Astrocyte of the spinal cord (primary cell): ENCODE results near the gene NPLOC4.
A peak's percentile ranks its signal among the peaks of the same experiment; 100 is the strongest.

Source experiments
- DNase-seq: peaks from one replicate; pipeline ENCODE4 v3.0.0; 2011; ENCODE audit warnings: low read depth, low spot score
- H3K4me3 ChIP-seq: 2 replicates; pipeline ENCODE4 v1.5.1; 2011; ENCODE audit warnings: low read depth, mild to moderate bottlenecking, low read length, moderate library complexity
- in situ Hi-C: cut with HindIII; loops from 2 replicates; pipeline ENCODE4 v1.10.0; 2017; ENCODE audit warnings: low sequenced_read_pairs
- TF ChIP-seq, protein P1 (sequence below): IDR thresholded peaks from 2 replicates; pipeline ENCODE4 v1.5.1; 2012; ENCODE audit warnings: low read depth, mild to moderate bottlenecking, low read length, inconsistent platforms

Gene NPLOC4

DNA sequence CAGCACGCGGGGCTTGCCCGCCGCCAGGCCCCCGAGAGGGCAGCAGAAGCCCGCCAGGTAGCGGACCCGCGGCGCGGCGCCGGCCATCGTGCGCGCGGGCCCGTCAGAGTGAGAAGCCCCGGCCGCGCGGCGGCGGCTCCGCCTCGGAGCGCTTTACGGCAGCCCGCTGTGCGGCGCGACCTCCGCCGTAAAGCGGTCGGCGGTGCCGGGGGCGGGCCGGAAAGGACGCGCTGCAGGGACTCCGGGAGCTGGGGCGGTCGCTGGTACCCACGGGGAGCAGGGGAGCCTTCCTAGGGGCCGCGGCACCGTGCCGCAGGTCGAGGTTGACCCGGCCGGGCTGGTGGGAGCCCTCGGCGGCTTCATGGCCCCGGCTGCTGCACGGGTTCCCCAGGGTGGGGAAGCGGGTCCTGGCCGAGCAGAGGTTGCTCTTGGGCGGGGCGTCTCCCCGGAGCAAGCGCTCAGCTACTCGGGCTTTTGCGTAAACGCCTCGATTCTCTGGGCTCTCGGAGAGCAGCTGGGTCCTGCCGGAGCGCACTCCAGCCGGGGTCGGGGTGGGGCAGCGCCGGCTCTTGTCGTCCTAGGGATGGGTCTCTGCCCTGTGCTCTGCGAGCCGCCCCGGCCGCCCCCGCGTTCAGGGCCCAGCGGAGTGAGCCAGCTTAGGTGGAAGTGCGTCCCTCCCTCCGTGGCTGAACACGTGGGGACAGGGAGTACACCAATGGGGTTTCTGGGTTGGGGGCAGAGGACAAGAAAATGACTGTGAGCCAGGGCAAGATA, 84.5 kb downstream of the NPLOC4 start, which contains the start of gene FAAP100:
Gene FAAP100 (minus strand): TSS at position 110 of the 774 bp plus-strand sequence. CDS start 23 bp downstream, at position 87.
- in situ Hi-C loops = no loop called here
- TF ChIP-seq, protein P1, sequence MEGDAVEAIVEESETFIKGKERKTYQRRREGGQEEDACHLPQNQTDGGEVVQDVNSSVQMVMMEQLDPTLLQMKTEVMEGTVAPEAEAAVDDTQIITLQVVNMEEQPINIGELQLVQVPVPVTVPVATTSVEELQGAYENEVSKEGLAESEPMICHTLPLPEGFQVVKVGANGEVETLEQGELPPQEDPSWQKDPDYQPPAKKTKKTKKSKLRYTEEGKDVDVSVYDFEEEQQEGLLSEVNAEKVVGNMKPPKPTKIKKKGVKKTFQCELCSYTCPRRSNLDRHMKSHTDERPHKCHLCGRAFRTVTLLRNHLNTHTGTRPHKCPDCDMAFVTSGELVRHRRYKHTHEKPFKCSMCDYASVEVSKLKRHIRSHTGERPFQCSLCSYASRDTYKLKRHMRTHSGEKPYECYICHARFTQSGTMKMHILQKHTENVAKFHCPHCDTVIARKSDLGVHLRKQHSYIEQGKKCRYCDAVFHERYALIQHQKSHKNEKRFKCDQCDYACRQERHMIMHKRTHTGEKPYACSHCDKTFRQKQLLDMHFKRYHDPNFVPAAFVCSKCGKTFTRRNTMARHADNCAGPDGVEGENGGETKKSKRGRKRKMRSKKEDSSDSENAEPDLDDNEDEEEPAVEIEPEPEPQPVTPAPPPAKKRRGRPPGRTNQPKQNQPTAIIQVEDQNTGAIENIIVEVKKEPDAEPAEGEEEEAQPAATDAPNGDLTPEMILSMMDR = no peak
- H3K4me3 ChIP-seq = peak within 1 kb of the TSS; percentile 70
- DNase-seq = peak; percentile 80

- DNase-seq = no peak
Measured at GRCh38 chr17:81551458-81552243, 85.3 kb downstream of the NPLOC4 start.

DNA sequence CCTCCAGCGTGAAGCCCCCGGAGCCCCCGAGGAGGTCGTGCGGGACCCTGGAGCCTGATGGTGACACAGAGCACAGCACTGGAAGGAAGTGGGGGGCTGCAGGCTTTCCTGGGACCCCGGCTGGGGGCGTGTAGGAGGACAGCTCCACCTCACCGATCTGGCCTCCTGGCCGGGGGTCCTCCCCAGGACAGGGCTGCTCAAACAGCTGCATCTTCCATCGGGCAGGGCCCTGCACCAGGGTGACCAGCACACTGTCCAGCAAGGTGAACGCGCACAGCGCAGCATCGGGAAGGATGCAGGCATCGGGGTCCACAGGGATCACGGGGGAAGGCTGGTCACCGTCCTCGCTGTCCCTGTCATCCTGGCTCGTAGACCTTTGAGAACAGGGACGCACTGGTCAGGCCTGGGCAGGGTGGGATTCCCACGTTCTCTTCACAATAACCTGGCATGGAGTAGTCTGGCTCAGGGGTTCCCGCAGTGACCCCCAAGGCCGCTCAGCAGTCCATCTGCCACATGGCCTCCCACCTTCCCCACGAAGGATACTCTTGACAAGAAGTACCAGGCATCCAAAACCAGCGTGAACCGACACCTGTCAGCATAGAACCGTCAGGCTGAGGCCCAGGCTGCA, 86.0 kb downstream of the NPLOC4 start:
- H3K4me3 ChIP-seq = peak overlapping the region; percentile 70
- DNase-seq = no peak
- in situ Hi-C loops = no loop called here
- TF ChIP-seq, protein P1 = no peak

More at GRCh38 chr17:81551458-81552243, 85.3 kb downstream of the NPLOC4 start:
- in situ Hi-C loops = no loop called here
- peak overlapping the region; percentile 70 for H3K4me3 ChIP-seq
- TF ChIP-seq, protein P1 = no peak

GRCh38 chr17:81550285-81550684, 86.6 kb downstream of the NPLOC4 start:
- in situ Hi-C loops = no loop called here
- H3K4me3 ChIP-seq = no peak overlapping the region
- DNase-seq = no peak
- TF ChIP-seq, protein P1 = no peak

- TF ChIP-seq, protein P1 = no peak
- in situ Hi-C loops = no loop called here
- H3K4me3 ChIP-seq = no peak overlapping the region
- no peak for DNase-seq
Measured at GRCh38 chr17:81549826-81550225, 87.1 kb downstream of the NPLOC4 start.

GRCh38 chr17:81549031-81549557, 87.8 kb downstream of the NPLOC4 start:
- no peak for DNase-seq
- TF ChIP-seq, protein P1 = no peak
- H3K4me3 ChIP-seq = no peak overlapping the region
- in situ Hi-C loops = no loop called here
